GM23248 (cell line): Measurements from ENCODE around the gene CORO7.

Experiments used
- EZH2 ChIP-seq: fragments of 200-600 bp; sonication (generic); IDR thresholded peaks from 2 replicates; pipeline ENCODE4 v1.6.1; 2018; ENCODE audit warnings: antibody characterized with exemption, mild to moderate bottlenecking; ENCODE audit not compliant: insufficient read depth, poor library complexity, severe bottlenecking
- EZH2phosphoT487 ChIP-seq: fragments of 200-600 bp; sonication (generic); IDR thresholded peaks from 2 replicates; pipeline ENCODE4 v1.6.1; 2018; ENCODE audit warnings: antibody characterized with exemption, moderate library complexity, mild to moderate bottlenecking, low read depth; ENCODE audit not compliant: insufficient read depth

- no peak for TF ChIP-seq EZH2
- no peak for TF ChIP-seq EZH2phosphoT487
These were observed 34.6 kb upstream of the CORO7 start for GRCh38 chr16:4450931-4451519.
